K562 (cell line): ENCODE data around the gene LIMS2. TPM values are rescaled to one million over a fixed set of nuclear protein-coding genes. Genes with fewer than 3 reads are reported as not detected.

Experiments used
- ATAC-seq: fragments of 200-7000 bp; cut with Tn5 transposase; 3 replicates; pipeline ENCODE4 v1.9.1; 2020; ENCODE audit warnings: moderate library complexity
- BruUV-seq: library from RNA; stranded (reverse); fragments of 400-500 nt; replicated peaks from 2 replicates; lab custom pipeline; 2021; lab: Mats Ljungman, UMichigan
- CTCF ChIA-PET: fragments of 300-600 bp; formaldehyde crosslinking; extraction: SDS; loops from one replicate; lab custom pipeline; 2021; ENCODE audit warnings: low intra/inter-chr PET ratio; lab: Yijun Ruan, JAX
- POLR2A ChIA-PET: fragments of 300-600, 350-650 bp; sonication (Branson Sonifier 250); formaldehyde crosslinking; extraction: SDS; loops from one replicate; lab custom pipeline; 2021; ENCODE audit warnings: antibody characterized with exemption, inconsistent platforms; lab: Yijun Ruan, JAX
- DNase-seq, 4 experiments: peaks; one replicate each; pipeline versions ENCODE4 v3.0.0 to v3.0.0-alpha.2; 2011 to 2018; ENCODE audit warnings: low spot score in 3 of 4, mixed read lengths in 3 of 4; ENCODE audit errors: extremely low read depth in 1 of 4
- FAIRE-seq: peaks from 2 replicates; lab custom pipeline; 2011; peaks lifted over from hg19 to GRCh38; lab: Jason Lieb, UNC
- H2AFZ ChIP-seq: 2 replicates; pipeline ENCODE4 v1.6.0; 2011; ENCODE audit warnings: low read depth, low read length, control low read depth, inconsistent platforms
- H3K27ac ChIP-seq: fragments of 200-600 bp; 3 replicates; pipeline ENCODE4 v1.8.0; 2011; ENCODE audit warnings: low read depth, mild to moderate bottlenecking, control low read depth, inconsistent platforms, low read length, moderate library complexity, mixed read lengths; ENCODE audit errors: extremely low read depth
- H3K27me3 ChIP-seq, 2 experiments: fragments of 300-600 bp in 1 of 2; 2 replicates in 1 of 2; 3 replicates in 1 of 2; pipeline versions ENCODE4 v1.6.0 to v1.8.0; 2011; ENCODE audit warnings: inconsistent platforms in 2 of 2, low read length in 2 of 2, mild to moderate bottlenecking in 1 of 2, mixed read lengths in 1 of 2, moderate library complexity in 1 of 2; ENCODE audit not compliant: control insufficient read depth in 2 of 2, insufficient read depth in 2 of 2
- H3K36me3 ChIP-seq: fragments of 300-600 bp; 3 replicates; pipeline ENCODE4 v1.8.0; 2011; ENCODE audit warnings: mild to moderate bottlenecking, low read length, inconsistent platforms; ENCODE audit not compliant: control insufficient read depth, insufficient read depth
- H3K4me1 ChIP-seq, 2 experiments: fragments of 200-600 bp in 1 of 2; replicated peaks in 1 of 2; 2 replicates in 1 of 2; 3 replicates in 1 of 2; pipeline versions ENCODE4 v1.5.1 to v1.8.0; 2011; ENCODE audit warnings: inconsistent platforms in 2 of 2, low read length in 2 of 2, mild to moderate bottlenecking in 1 of 2, mixed read lengths in 1 of 2, moderate library complexity in 1 of 2; ENCODE audit not compliant: control insufficient read depth in 2 of 2, insufficient read depth in 2 of 2
- H3K4me2 ChIP-seq: 2 replicates; pipeline ENCODE4 v1.6.1; 2011; ENCODE audit warnings: low read length, control low read depth, inconsistent platforms, mixed read lengths; ENCODE audit not compliant: insufficient read depth
- H3K4me3 ChIP-seq: fragments of 200-600 bp; sonication (generic), shearing (Covaris generic); 2 replicates; pipeline ENCODE4 v1.5.1; 2016; ENCODE audit warnings: control low read depth, inconsistent platforms
- H3K79me2 ChIP-seq: fragments of 200-600 bp; 3 replicates; pipeline ENCODE4 v1.8.0; 2011; ENCODE audit warnings: low read length, inconsistent platforms; ENCODE audit not compliant: control insufficient read depth, insufficient read depth
- H3K9ac ChIP-seq, 2 experiments: 2 replicates each; pipeline versions ENCODE4 v1.6.0 to v1.6.1; 2011; ENCODE audit warnings: low read depth in 2 of 2, low read length in 2 of 2, control low read depth in 1 of 2, inconsistent platforms in 1 of 2, mild to moderate bottlenecking in 1 of 2, mixed read lengths in 1 of 2; ENCODE audit not compliant: insufficient read depth in 1 of 2
- H3K9me1 ChIP-seq: one replicate; pipeline ENCODE4 v1.6.0; 2011; ENCODE audit warnings: inconsistent platforms, mild to moderate bottlenecking, low read length, moderate library complexity; ENCODE audit not compliant: control insufficient read depth, insufficient read depth
- H3K9me3 ChIP-seq: replicated peaks from 2 replicates; pipeline ENCODE4 v1.5.1; 2011; ENCODE audit warnings: low read depth, low read length, inconsistent platforms; ENCODE audit not compliant: control insufficient read depth, insufficient read depth
- H4K20me1 ChIP-seq: replicated peaks from 2 replicates; pipeline ENCODE4 v1.6.1; 2011; ENCODE audit warnings: low read length, inconsistent platforms, mixed read lengths; ENCODE audit not compliant: control insufficient read depth, insufficient read depth
- ESRRA ChIP-seq: fragments of 450-650 bp; IDR thresholded peaks from 2 replicates; pipeline ENCODE4 v1.6.1; 2014; ENCODE audit warnings: low read depth, mild to moderate bottlenecking, moderate library complexity, borderline replicate concordance
- FOS ChIP-seq: IDR thresholded peaks from 3 replicates; pipeline ENCODE4 v1.6.1; 2011; ENCODE audit not compliant: insufficient read length; ENCODE audit errors: extremely low read depth
- MXD1 ChIP-seq: fragments of 250-450 bp; sonication (Bioruptor Pico); IDR thresholded peaks from 2 replicates; pipeline ENCODE4 v1.8.0; 2021; ENCODE audit warnings: borderline replicate concordance, mild to moderate bottlenecking, moderate library complexity; ENCODE audit not compliant: poor library complexity, severe bottlenecking
- ZBTB7A ChIP-seq: IDR thresholded peaks from 2 replicates; pipeline ENCODE4 v1.6.1; 2011; ENCODE audit warnings: low read depth, mild to moderate bottlenecking, low read length, moderate library complexity, borderline replicate concordance; ENCODE audit not compliant: control insufficient read depth
- WGBS: fragments of 100-300 bp; shearing (Covaris generic); methylation state at CpG from one replicate; pipeline ENCODE4 v1.1.6; 2016; ENCODE audit warnings: low coverage, mixed read lengths; ENCODE audit not compliant: insufficient coverage; ENCODE audit errors: missing lambda C conversion rate; 5-methylcytosine and 5-hydroxymethylcytosine counted together
- in situ Hi-C: fragments of 300-500 bp; cut with MboI; formaldehyde crosslinking; loops from 4 replicates; pipeline ENCODE4 v1.15.0; 2018; ENCODE audit warnings: inconsistent platforms, mixed read lengths
- intact Hi-C: fragments of 100-400 bp; cut with micrococcal nuclease; formaldehyde crosslinking; loops from 2 replicates; pipeline ENCODE4 v1.14.2; 2022
- polyA plus RNA-seq, 8 experiments: library from polyadenylated mRNA; depleted of rRNA in 4 of 8; stranded (reverse) in 5 of 8; unstranded in 3 of 8; fragments of >200 nt; fragmentation: Nextera tagmentation in 2 of 8; fragmentation: Illumina TruSeq in 1 of 8; extraction: Ambion mirVana in 2 of 8; extraction: Trizol in 1 of 8; gene quantifications; 2 replicates each; pipeline versions ENCODE4 v1.2.1 to v1.2.3, GENCODE V29; 2011 to 2014; ENCODE audit warnings: inconsistent platforms in 1 of 8, missing spikeins in 1 of 8
- total RNA-seq, 7 experiments: library from RNA; depleted of rRNA in 6 of 7; stranded (reverse); fragments of >200 nt in 6 of 7; fragmentation: Illumina TruSeq in 2 of 7; extraction: Trizol in 2 of 7; gene quantifications; 2 replicates each; pipeline versions ENCODE4 v1.2.1 to v1.2.3, GENCODE V29; 2011 to 2021; ENCODE audit warnings: low replicate concordance in 1 of 7

LIMS2 gene
- total and polyA plus RNA-seq, 9 of the 15 experiments (the other 6 are each of a cell fraction or from before 2014, with no cell fraction given): 0.04 to 0.22 TPM; not detected in 7

GRCh38 chr2:127614731-127615130, 60.6 kb downstream of the LIMS2 start:
- DNase-seq: no peak
- ATAC-seq: no peak
- no peak overlapping the region for H2AFZ ChIP-seq
- in situ Hi-C loops (no loop called here), intact Hi-C loops (no loop called here)
- TF ChIP-seq ESRRA (no peak), MXD1 (CRISPR knock-in tag) (no peak), FOS (no peak)
- no peak overlapping the region for H3K4me3 ChIP-seq
- 0% methylated on average over 3 of the region's 3 CpGs for WGBS
- H3K9me3 ChIP-seq: no peaks in the 10 kb centered on the region
- ChIA-PET POLR2A (interaction anchor here (0.6 to 1.0 kb wide), 3 partner anchors 24 to 377 kb away, joined by 3 to 5 read pairs (median 3); no protein-coding TSS in a partner anchor), CTCF (no interaction called here)
- no peaks in the 10 kb centered on the region for H3K4me1 ChIP-seq
- no peaks in the 10 kb centered on the region for H3K79me2 ChIP-seq
- no peak overlapping the region for H3K4me2 ChIP-seq
- no peaks in the 10 kb centered on the region for H3K36me3 ChIP-seq
- H3K27ac ChIP-seq: no peak overlapping the region
- no peaks in the 10 kb centered on the region for H4K20me1 ChIP-seq
- no TSS peak for BruUV-seq
- no peaks in the 10 kb centered on the region for H3K9me1 ChIP-seq
- peaks cover 36 to 63% of the 10 kb centered on the region in 2 experiments for H3K27me3 ChIP-seq
- no peak for FAIRE-seq
- no peak overlapping the region for H3K9ac ChIP-seq

GRCh38 chr2:127614246-127614645, 61.1 kb downstream of the LIMS2 start:
- no peak for DNase-seq
- Histone ChIP-seq H3K27me3 (peaks cover 39 to 64% of the 10 kb centered on the region in 2 experiments), H3K9me3 (no peaks in the 10 kb centered on the region), H3K9ac (no peak overlapping the region), H3K9me1 (no peaks in the 10 kb centered on the region), H3K27ac (no peak overlapping the region), H3K4me2 (no peak overlapping the region), H3K4me3 (no peak overlapping the region), H3K36me3 (no peaks in the 10 kb centered on the region), H3K4me1 (no peaks in the 10 kb centered on the region; a peak in 1 of 5 replicates), H2AFZ (no peak overlapping the region), H3K79me2 (no peaks in the 10 kb centered on the region), H4K20me1 (no peaks in the 10 kb centered on the region)
- no peak for FAIRE-seq
- POLR2A ChIA-PET: interaction anchor here (0.6 to 1.0 kb wide), 3 partner anchors 36 to 376 kb away, joined by 3 read pairs; no protein-coding TSS in a partner anchor
- ATAC-seq: no peak
- CTCF ChIA-PET: no interaction called here
- no peak for TF ChIP-seq ZBTB7A
- 0% methylated on average over 2 of the region's 2 CpGs for WGBS
- intact Hi-C loops: no loop called here
- in situ Hi-C loops: no loop called here
- BruUV-seq: no TSS peak
